Panc1 (cell line): ENCODE measurements around the gene SNTG2.

Experiments used
- CTCF ChIP-seq: fragments of 450-650 bp; IDR thresholded peaks from 2 replicates; pipeline ENCODE4 v1.5.1; 2017; ENCODE audit warnings: mild to moderate bottlenecking
- POLR2AphosphoS5 ChIP-seq: IDR thresholded peaks from 2 replicates; pipeline ENCODE4 v1.6.1; 2012; ENCODE audit warnings: mild to moderate bottlenecking, low read depth, low read length, moderate library complexity
- REST ChIP-seq, 2 experiments: IDR thresholded peaks; 2 replicates each; pipeline ENCODE4 v1.6.1; 2011 to 2012; ENCODE audit warnings: low read depth in 2 of 2, control low read depth in 1 of 2, low read length in 1 of 2, mild to moderate bottlenecking in 1 of 2, moderate library complexity in 1 of 2; ENCODE audit not compliant: insufficient read depth in 1 of 2
- TCF7L2 ChIP-seq: IDR thresholded peaks from 2 replicates; pipeline ENCODE4 v1.6.1; 2011; ENCODE audit warnings: mild to moderate bottlenecking, low read depth, low read length, inconsistent platforms

GRCh38 chr2:946073-946948, 4.3 kb upstream of the SNTG2 start:
- TF ChIP-seq CTCF: no peak
- TF ChIP-seq POLR2AphosphoS5: no peak
- TF ChIP-seq TCF7L2: no peak
- no peak for TF ChIP-seq REST (IDR thresholded peaks at IDR 0.05; ENCODE audit: insufficient read depth in 1 of 2, low read depth in 2 of 2, low read length in 1 of 2)
